NT2/D1 (cell line): ENCODE data around the gene COG3.

ENCODE experiments used
- SUZ12 ChIP-seq: IDR thresholded peaks from 2 replicates; pipeline ENCODE4 v1.6.1; 2011; ENCODE audit not compliant: insufficient read length, insufficient read depth; ENCODE audit errors: extremely low read depth
- YY1 ChIP-seq: IDR thresholded peaks from 2 replicates; pipeline ENCODE4 v1.6.1; 2011; ENCODE audit not compliant: insufficient read length, insufficient read depth
- ZNF274 ChIP-seq: IDR thresholded peaks from 2 replicates; pipeline ENCODE4 v1.6.1; 2011; ENCODE audit warnings: mild to moderate bottlenecking, low read depth, low read length

- TF ChIP-seq YY1, result no peak
- TF ChIP-seq ZNF274, result no peak
- no peak for TF ChIP-seq SUZ12
Measured at GRCh38 chr13:45516757-45517156, 52.0 kb downstream of the COG3 start.
